ENCODE measurements around the gene UNC5C. TPM values are rescaled to one million over a fixed set of nuclear protein-coding genes. Genes with fewer than 3 reads are reported as not detected.

Gene UNC5C
- total RNA-seq, 1 donor from 2014 or later: 2.0 TPM

GRCh38 chr4:95304898-95305297, 243.9 kb downstream of the UNC5C start:
- peaks cover 18% of the 10 kb centered on the region for H3K4me1 ChIP-seq
- H3K4me3 ChIP-seq: no peak overlapping the region
- H3K9me3 ChIP-seq (replicated peaks): no peaks in the 10 kb centered on the region
- DNase-seq: no peak
- H3K36me3 ChIP-seq: no peaks in the 10 kb centered on the region
- no peak for TF ChIP-seq CTCF (IDR thresholded peaks at IDR 0.05; ENCODE audit: borderline replicate concordance)
- H3K27ac ChIP-seq (replicated peaks): peak overlapping the region; percentile 42
- intact Hi-C loops (cut with micrococcal nuclease): no loop called here
- H3K27me3 ChIP-seq (ENCODE audit: low read depth): no peaks in the 10 kb centered on the region

- no peaks in the 10 kb centered on the region for H3K27me3 ChIP-seq (ENCODE audit: low read depth)
- no peaks in the 10 kb centered on the region for H3K36me3 ChIP-seq
- peaks cover 13% of the 10 kb centered on the region for H3K4me1 ChIP-seq
- no peak overlapping the region for H3K27ac ChIP-seq (replicated peaks)
- TF ChIP-seq CTCF (IDR thresholded peaks at IDR 0.05; ENCODE audit: borderline replicate concordance): no peak
- no peak for DNase-seq
- peaks cover 3% of the 10 kb centered on the region for H3K9me3 ChIP-seq (replicated peaks)
- intact Hi-C loops (cut with micrococcal nuclease): no loop called here
- no peak overlapping the region for H3K4me3 ChIP-seq
These were observed 248.5 kb downstream of the UNC5C start for GRCh38 chr4:95300304-95300703.

- Histone ChIP-seq H3K4me3 (no peak overlapping the region), H3K27ac (replicated peaks) (no peak overlapping the region), H3K9me3 (replicated peaks) (peaks cover 3% of the 10 kb centered on the region), H3K27me3 (ENCODE audit: low read depth) (no peaks in the 10 kb centered on the region), H3K4me1 (no peaks in the 10 kb centered on the region), H3K36me3 (no peaks in the 10 kb centered on the region)
- intact Hi-C loops (cut with micrococcal nuclease): no loop called here
- no peak for TF ChIP-seq CTCF (IDR thresholded peaks at IDR 0.05; ENCODE audit: borderline replicate concordance)
- DNase-seq: no peak
These were observed 252.7 kb downstream of the UNC5C start for GRCh38 chr4:95296052-95296451.

GRCh38 chr4:95295157-95295556, 253.6 kb downstream of the UNC5C start:
- intact Hi-C loops (cut with micrococcal nuclease): no loop called here

DNA sequence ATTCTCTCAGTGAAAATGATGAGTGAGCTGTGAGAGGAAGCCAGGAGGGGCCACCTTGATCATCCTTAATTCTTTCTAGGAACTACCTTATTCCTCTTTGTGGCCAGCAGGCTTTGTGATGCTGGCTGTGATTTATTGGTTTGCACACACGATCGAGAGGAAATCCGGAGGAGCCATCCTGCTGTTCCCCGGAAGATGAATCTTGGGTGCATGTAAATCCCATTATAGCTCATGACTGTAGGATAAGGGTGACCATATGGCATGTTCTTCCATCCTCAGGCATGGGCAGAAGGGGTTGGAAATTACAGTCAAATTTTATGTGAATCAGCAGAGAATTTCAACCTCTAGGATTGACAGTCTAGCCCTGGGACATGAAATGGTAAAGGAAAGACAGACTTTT, 254.5 kb downstream of the UNC5C start:
- H3K27ac ChIP-seq (replicated peaks): no peak overlapping the region
- H3K4me3 ChIP-seq: no peak overlapping the region
- H3K9me3 ChIP-seq (replicated peaks): peaks cover 3% of the 10 kb centered on the region
- intact Hi-C loops (cut with micrococcal nuclease): no loop called here
- no peaks in the 10 kb centered on the region for H3K27me3 ChIP-seq (ENCODE audit: low read depth)
- no peak for DNase-seq
- TF ChIP-seq CTCF (IDR thresholded peaks at IDR 0.05; ENCODE audit: borderline replicate concordance): no peak
- no peaks in the 10 kb centered on the region for H3K36me3 ChIP-seq
- no peaks in the 10 kb centered on the region for H3K4me1 ChIP-seq

More at GRCh38 chr4:95295157-95295556, 253.6 kb downstream of the UNC5C start:
- peaks cover 3% of the 10 kb centered on the region for H3K9me3 ChIP-seq (replicated peaks)
- no peaks in the 10 kb centered on the region for H3K36me3 ChIP-seq
- no peak overlapping the region for H3K27ac ChIP-seq (replicated peaks)
- DNase-seq: no peak
- no peaks in the 10 kb centered on the region for H3K4me1 ChIP-seq
- no peak overlapping the region for H3K4me3 ChIP-seq
- no peaks in the 10 kb centered on the region for H3K27me3 ChIP-seq (ENCODE audit: low read depth)
- no peak for TF ChIP-seq CTCF (IDR thresholded peaks at IDR 0.05; ENCODE audit: borderline replicate concordance)

DNA sequence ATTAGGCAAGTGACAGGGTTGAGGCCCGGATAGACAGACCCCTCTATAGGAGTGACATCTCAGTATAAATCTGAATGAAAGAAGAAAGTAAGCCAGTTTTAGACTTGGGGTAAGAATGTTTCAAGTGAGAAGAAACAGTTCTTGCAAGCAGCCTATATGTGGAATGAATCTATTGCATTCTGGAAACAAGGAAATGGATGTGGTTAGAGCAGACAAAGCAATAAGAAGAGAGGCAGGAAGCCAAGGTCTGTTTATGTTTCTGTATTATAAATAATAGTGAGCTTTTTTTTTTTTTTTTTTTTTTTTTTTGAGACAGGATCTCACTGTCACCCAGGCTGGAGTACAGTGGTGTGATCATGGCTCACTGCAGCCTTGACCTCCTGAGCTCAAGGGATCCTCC, 255.8 kb downstream of the UNC5C start:
- Histone ChIP-seq H3K9me3 (replicated peaks) (peaks cover 7% of the 10 kb centered on the region), H3K36me3 (no peaks in the 10 kb centered on the region), H3K4me3 (no peak overlapping the region), H3K4me1 (no peaks in the 10 kb centered on the region), H3K27ac (replicated peaks) (no peak overlapping the region), H3K27me3 (ENCODE audit: low read depth) (no peaks in the 10 kb centered on the region)
- TF ChIP-seq CTCF (IDR thresholded peaks at IDR 0.05; ENCODE audit: borderline replicate concordance): no peak
- intact Hi-C loops (cut with micrococcal nuclease): no loop called here
- no peak for DNase-seq

All from left ventricle myocardium inferior (tissue), 1 donor.